GM10266 (cell line): ENCODE measurements around the gene TSR3.

ENCODE experiments used
- DNase-seq: peaks from one replicate; pipeline ENCODE4 v3.0.0; 2012; ENCODE audit errors: extremely low spot score
- TF ChIP-seq, protein P1 (sequence below): IDR thresholded peaks from 2 replicates; pipeline ENCODE4 v1.5.1; 2012; ENCODE audit warnings: mild to moderate bottlenecking, low read depth; ENCODE audit not compliant: control insufficient read depth, insufficient read depth; ENCODE audit errors: missing control alignments

The TSR3 gene

DNA sequence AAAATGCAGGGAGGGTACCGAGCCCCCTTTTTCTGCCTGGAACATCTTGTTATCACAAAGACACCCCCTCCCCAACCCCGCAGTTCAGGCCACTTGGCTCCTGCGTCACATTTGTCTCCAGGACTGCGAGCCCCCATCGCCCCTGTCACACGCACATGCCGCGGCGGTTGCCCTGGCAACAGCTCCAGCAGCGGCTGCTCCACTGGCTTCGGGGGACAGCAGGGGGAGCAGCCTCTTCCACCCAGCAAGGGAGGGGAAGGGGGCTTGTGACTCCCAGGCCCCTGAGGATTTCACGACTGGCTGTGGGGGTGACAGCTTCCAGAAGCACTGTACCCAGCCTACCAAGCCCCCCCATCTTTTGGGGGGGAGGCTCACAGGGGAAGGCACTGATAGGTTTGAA lies 15.7 kb downstream of the TSR3 start:
- TF ChIP-seq, protein P1, sequence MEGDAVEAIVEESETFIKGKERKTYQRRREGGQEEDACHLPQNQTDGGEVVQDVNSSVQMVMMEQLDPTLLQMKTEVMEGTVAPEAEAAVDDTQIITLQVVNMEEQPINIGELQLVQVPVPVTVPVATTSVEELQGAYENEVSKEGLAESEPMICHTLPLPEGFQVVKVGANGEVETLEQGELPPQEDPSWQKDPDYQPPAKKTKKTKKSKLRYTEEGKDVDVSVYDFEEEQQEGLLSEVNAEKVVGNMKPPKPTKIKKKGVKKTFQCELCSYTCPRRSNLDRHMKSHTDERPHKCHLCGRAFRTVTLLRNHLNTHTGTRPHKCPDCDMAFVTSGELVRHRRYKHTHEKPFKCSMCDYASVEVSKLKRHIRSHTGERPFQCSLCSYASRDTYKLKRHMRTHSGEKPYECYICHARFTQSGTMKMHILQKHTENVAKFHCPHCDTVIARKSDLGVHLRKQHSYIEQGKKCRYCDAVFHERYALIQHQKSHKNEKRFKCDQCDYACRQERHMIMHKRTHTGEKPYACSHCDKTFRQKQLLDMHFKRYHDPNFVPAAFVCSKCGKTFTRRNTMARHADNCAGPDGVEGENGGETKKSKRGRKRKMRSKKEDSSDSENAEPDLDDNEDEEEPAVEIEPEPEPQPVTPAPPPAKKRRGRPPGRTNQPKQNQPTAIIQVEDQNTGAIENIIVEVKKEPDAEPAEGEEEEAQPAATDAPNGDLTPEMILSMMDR = peak; percentile 3
- no peak for DNase-seq

DNA sequence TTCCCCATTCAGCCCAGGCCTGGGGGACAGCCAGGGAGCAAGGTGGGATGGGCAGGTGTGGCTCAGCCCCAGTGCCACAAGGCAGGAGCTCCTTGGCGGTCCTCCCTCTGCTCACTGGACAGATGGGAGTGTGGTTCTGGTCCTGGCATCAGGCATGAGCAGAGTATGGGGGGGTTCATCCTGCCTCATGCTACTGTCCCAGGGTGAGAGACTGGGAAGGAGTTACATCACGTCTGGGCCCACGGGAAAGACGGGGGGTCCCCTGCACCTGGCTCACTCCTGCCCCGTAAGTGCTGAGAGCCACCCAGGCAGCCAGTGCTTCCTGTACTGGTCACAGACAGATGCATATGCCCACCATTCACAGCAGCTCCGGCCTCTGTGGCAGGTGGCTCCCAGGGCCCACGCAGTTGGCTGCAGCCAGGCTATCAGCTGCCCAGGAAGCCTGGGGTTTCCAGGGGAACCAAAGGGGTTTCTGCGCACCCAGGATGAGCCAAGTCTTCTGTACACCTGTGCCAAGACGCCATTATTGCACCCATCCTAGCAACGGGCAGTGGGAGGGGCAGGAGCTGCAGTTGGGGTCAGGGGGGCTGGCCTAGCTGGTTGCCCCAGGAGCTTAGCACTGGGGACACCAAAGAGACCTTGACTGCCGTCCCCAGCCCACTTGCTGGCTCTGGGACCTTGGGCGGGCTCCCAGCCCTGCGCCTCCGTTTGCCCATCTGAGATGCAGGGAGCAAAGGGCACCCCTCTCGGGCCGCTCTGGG lies 16.3 kb downstream of the TSR3 start:
- no peak for DNase-seq
- TF ChIP-seq, protein P1 = no peak

DNA sequence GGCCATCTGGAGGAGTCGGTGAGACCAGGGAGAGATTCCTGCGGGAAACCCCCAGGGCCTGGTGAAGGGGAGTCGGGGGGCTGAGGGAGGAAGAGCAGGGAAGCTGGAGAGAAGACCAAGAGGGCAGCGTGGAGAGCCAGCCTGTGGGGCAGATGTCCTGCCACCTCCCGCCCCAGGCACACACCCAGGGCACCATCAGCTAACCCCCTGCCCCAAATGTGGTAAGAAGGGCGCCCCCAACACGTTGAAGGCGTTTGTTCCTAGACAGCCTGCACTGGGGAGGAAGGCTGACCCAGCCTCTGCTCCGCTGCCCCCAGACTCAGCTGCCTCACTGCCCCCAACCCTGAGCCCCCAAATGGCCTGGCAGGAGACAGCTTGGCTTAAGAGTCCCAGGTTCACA lies 16.9 kb downstream of the TSR3 start:
- no peak for DNase-seq
- TF ChIP-seq, protein P1 = no peak

DNA sequence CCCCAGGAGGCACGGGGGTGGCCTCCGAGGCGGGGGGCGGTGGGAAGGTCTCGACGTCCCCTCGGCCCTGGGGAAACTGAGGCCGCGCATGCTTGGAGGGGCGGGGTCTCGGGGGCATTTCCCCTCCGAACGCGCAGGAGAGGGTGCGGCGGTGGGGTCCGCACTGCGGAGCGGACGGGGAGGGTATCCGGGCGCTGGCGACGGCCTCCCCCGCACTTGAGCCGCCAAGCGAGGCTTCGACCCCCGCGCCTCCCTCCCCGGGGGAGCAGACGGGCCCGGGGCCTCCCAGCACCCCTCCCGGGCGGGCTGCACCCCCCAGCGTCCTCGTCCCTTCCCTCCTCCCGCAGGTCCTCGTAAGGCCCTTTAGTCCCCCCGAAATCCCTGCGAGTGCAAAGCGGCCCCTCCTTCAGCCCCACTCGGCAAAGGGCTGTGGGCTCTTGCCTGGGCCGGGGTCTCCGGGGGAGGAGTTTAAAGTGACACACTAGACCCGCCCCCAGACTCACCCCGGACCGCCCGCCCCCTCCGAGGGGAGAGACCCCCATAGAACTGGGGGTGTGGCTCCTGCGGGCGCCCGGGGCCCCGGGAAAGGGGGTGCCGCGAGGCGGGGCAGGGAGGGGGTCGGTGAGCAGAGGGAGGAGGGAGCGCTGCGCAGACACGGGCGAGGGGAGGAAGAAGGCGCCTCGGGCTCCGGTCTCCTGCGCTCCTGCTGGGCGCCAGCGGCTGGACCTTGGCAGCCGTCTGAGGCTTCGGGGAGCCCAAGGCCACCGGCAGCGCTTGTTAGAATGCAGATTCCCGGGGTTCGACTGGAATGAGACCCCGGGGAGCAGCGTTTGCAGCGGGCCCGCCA lies 17.6 kb downstream of the TSR3 start:
- DNase-seq = no peak
- TF ChIP-seq, protein P1 = no peak

DNA sequence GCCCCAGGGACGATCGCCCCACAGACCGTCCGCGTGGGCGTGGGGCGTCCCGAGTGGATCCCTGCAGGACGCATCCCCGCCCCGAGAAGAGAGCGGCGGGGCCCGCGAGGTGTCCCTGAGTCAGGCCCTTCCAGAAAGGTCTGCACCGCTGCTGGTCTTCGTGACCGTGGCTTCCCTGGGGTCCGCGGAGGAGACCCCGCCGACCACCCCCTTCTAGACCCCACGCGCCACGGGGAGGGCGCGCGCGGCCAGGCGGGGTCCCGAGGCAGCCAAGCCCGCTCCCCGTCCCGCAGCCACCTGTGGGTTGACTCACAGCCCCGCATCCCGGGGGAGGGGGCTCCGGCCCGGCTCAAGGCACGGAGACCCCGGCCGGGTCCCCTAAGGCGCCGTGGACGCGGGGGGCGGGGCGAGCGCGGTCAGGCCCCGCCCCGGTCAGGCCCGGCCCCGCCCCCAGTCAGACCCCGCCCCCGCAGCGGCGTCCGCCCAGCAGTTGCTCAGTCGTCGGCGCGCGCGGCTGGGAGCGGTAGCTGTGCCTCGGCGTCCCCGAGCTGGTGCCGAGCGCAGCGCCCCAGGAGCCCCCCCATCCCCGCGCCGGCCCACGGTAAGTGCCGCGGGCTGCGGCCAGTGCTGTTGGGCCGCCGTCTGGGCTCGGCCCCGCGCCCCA lies 18.4 kb downstream of the TSR3 start, which contains the start of gene BAIAP3:
Gene BAIAP3 (plus strand): TSS at position 497 of the 664 bp plus-strand sequence. CDS start 4,905 bp downstream, outside the sequence.
- TF ChIP-seq, protein P1 = no peak
- DNase-seq = peak; percentile 89

DNA sequence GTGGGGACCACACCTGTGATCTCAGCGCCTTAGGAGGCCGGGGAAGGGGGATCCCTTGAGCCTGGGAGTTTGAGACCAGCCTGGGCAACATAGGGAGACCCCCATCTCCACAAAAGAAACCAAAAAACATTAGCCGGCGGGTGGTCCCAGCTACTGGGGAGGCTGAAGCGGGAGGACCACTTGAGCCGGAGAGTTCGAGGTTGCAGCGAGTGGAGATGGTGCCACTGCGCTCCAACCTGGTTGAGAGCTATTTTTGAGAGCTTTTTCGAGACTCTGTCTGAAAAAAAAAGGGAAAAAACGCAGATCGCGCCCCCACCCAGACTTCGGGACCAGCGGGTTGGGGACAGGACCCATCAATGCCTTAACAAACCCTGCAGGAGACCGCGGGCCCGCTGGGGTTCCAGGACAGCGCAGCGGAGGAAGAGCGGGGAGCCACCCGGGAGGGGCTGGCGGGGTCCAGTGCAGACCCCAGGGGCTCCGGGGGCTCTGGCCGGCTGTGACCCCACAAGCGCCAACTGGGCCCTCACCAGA lies 19.0 kb downstream of the TSR3 start:
- no peak for DNase-seq
- TF ChIP-seq, protein P1 = no peak
